Activated CD8-positive, alpha-beta T cell treated with anti-CD3 and anti-CD28 coated beads, Interleukin-2, amount 10 ng/mL, durations not matched to agents 7 days and 5 days (primary cell): ENCODE results near the gene ZIM2. TPM values are rescaled to one million over a fixed set of nuclear protein-coding genes. Genes with fewer than 3 reads are reported as not detected.

Source experiments
- ATAC-seq: fragments of 150-1000 bp; cut with Tn5 transposase; one replicate; pipeline ENCODE4 v1.10.0; 2021; ENCODE audit warnings: moderate library complexity
- CTCF ChIA-PET: fragments of 350-600 bp; sonication (Branson Sonifier 250); formaldehyde crosslinking; loops from one replicate; lab custom pipeline; 2021; ENCODE audit warnings: antibody characterized with exemption; lab: Charles Lee
- POLR2A ChIA-PET: fragments of 350-600 bp; sonication (Branson Sonifier 250); formaldehyde crosslinking; loops from one replicate; lab custom pipeline; 2021; ENCODE audit warnings: antibody characterized with exemption; lab: Charles Lee
- DNase-seq: peaks from one replicate; pipeline ENCODE4 v3.0.0-alpha.2; 2020
- H3K27ac Mint-ChIP-seq: one replicate; pipeline ENCODE4 v1.8.0; 2021; ENCODE audit warnings: mild to moderate bottlenecking, mixed read lengths
- H3K27me3 Mint-ChIP-seq: one replicate; pipeline ENCODE4 v1.8.0; 2021; ENCODE audit warnings: low read depth, mixed read lengths
- H3K36me3 Mint-ChIP-seq: one replicate; pipeline ENCODE4 v1.8.0; 2021; ENCODE audit warnings: low read depth, mixed read lengths
- H3K4me1 Mint-ChIP-seq: one replicate; pipeline ENCODE4 v1.8.0; 2021; ENCODE audit warnings: low read depth, mixed read lengths
- H3K4me3 Mint-ChIP-seq: one replicate; pipeline ENCODE4 v1.8.0; 2021; ENCODE audit warnings: mild to moderate bottlenecking, mixed read lengths
- H3K9me3 Mint-ChIP-seq: one replicate; pipeline ENCODE4 v1.8.0; 2022; ENCODE audit warnings: mixed read lengths; ENCODE audit not compliant: insufficient read depth
- total RNA-seq, 2 experiments: library from RNA; stranded (reverse); gene quantifications; one replicate each; pipeline ENCODE4 v1.2.3, GENCODE V29; 2021

Gene ZIM2
- total RNA-seq, 2 experiments from 2014 or later = not detected

- ATAC-seq = no peak
- peaks cover 37% of the 10 kb centered on the region for H3K9me3 Mint-ChIP-seq
- peaks cover 9% of the 10 kb centered on the region for H3K4me1 Mint-ChIP-seq
- peaks cover 8% of the 10 kb centered on the region for H3K36me3 Mint-ChIP-seq
- ChIA-PET CTCF (interaction anchor here (1.2 kb wide), 1 partner anchor 456 kb away, joined by 3 read pairs; no protein-coding TSS in a partner anchor), POLR2A (no interaction called here)
- peak; percentile 38 for DNase-seq
- peak overlapping the region; percentile 56 for H3K4me3 Mint-ChIP-seq
- H3K27ac Mint-ChIP-seq = peak overlapping the region; percentile 35
- no peaks in the 10 kb centered on the region for H3K27me3 Mint-ChIP-seq
Observed at GRCh38 chr19:56765137-56765536, 75.4 kb downstream of the ZIM2 start.

DNA sequence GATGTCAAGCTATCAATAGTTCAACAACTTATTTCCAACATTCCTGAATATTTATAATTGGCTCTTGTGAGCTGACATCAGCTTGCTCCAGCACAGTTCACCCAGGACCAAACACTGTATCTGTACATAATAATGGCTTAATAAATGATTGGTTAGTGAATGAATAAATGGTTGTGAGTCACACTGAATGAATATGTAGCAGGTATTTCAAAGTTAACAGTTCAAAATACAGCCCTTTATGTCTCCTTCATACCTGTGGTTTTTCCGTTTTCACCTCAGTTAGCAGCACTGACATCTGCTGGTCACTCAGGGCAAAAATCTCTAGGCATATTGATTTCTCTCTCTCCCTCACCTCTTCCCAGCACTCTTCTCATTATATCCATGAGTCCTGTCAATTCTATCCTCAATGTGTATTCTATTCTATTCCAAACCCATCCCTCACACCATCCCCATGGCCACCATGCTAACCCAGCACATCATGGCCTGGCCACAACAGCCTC, 76.3 kb downstream of the ZIM2 start:
- H3K4me3 Mint-ChIP-seq = no peak overlapping the region
- H3K27ac Mint-ChIP-seq = no peak overlapping the region
- POLR2A ChIA-PET = no interaction called here
- H3K4me1 Mint-ChIP-seq = peaks cover 9% of the 10 kb centered on the region
- H3K36me3 Mint-ChIP-seq = peaks cover 8% of the 10 kb centered on the region
- DNase-seq (no peak), ATAC-seq (no peak)
- no peaks in the 10 kb centered on the region for H3K27me3 Mint-ChIP-seq
- H3K9me3 Mint-ChIP-seq = peaks cover 37% of the 10 kb centered on the region
- CTCF ChIA-PET = no interaction called here

DNA sequence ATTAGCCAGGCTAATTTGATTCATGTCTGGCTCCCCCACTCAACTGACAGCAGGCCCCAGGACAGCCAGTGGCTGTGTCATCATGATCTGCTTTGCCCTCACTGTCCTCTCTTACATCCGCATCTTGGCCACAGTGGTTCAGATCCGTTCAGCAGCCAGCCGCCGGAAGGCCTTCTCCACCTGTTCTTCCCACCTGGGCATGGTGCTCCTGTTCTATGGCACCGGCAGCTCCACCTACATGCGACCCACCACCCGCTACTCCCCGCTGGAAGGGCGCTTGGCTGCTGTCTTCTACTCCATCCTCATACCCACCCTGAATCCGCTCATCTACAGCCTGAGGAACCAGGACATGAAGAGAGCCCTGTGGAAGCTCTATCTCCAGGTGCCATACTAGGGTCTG, 79.7 kb downstream of the ZIM2 start:
- Mint-ChIP-seq H3K27me3 (no peaks in the 10 kb centered on the region), H3K36me3 (peaks cover 8% of the 10 kb centered on the region), H3K4me3 (no peak overlapping the region), H3K9me3 (peaks cover 48% of the 10 kb centered on the region), H3K4me1 (peaks cover 9% of the 10 kb centered on the region), H3K27ac (no peak overlapping the region)
- POLR2A ChIA-PET = no interaction called here
- ATAC-seq (no peak), DNase-seq (no peak)
- CTCF ChIA-PET = no interaction called here

- ATAC-seq = no peak
- Mint-ChIP-seq H3K4me3 (no peak overlapping the region), H3K27ac (no peak overlapping the region), H3K4me1 (no peaks in the 10 kb centered on the region), H3K9me3 (peaks cover 35% of the 10 kb centered on the region), H3K36me3 (no peaks in the 10 kb centered on the region), H3K27me3 (no peaks in the 10 kb centered on the region)
- ChIA-PET CTCF (no interaction called here), POLR2A (no interaction called here)
- DNase-seq = no peak
Observed at GRCh38 chr19:56759531-56759930, 81.0 kb downstream of the ZIM2 start.

- H3K27me3 Mint-ChIP-seq = no peaks in the 10 kb centered on the region
- no peak for DNase-seq
- ChIA-PET CTCF (no interaction called here), POLR2A (no interaction called here)
- peaks cover 19% of the 10 kb centered on the region for H3K9me3 Mint-ChIP-seq
- H3K27ac Mint-ChIP-seq = no peak overlapping the region
- no peaks in the 10 kb centered on the region for H3K36me3 Mint-ChIP-seq
- no peaks in the 10 kb centered on the region for H3K4me1 Mint-ChIP-seq
- no peak for ATAC-seq
- H3K4me3 Mint-ChIP-seq = no peak overlapping the region
Observed at GRCh38 chr19:56751078-56751489, 89.4 kb downstream of the ZIM2 start.

- no peaks in the 10 kb centered on the region for H3K36me3 Mint-ChIP-seq
- no peaks in the 10 kb centered on the region for H3K4me1 Mint-ChIP-seq
- no peaks in the 10 kb centered on the region for H3K27me3 Mint-ChIP-seq
- DNase-seq (no peak), ATAC-seq (no peak)
- POLR2A ChIA-PET = no interaction called here
- no peak overlapping the region for H3K27ac Mint-ChIP-seq
- H3K4me3 Mint-ChIP-seq = no peak overlapping the region
- CTCF ChIA-PET = no interaction called here
- peaks cover 24% of the 10 kb centered on the region for H3K9me3 Mint-ChIP-seq
Observed at GRCh38 chr19:56750658-56751057, 89.9 kb downstream of the ZIM2 start.

GRCh38 chr19:56748378-56748777, 92.1 kb downstream of the ZIM2 start:
- ATAC-seq (no peak), DNase-seq (no peak)
- no peaks in the 10 kb centered on the region for H3K4me1 Mint-ChIP-seq
- ChIA-PET CTCF (no interaction called here), POLR2A (no interaction called here)
- peaks cover 28% of the 10 kb centered on the region for H3K9me3 Mint-ChIP-seq
- no peaks in the 10 kb centered on the region for H3K36me3 Mint-ChIP-seq
- no peaks in the 10 kb centered on the region for H3K27me3 Mint-ChIP-seq
- no peak overlapping the region for H3K27ac Mint-ChIP-seq
- no peak overlapping the region for H3K4me3 Mint-ChIP-seq

DNA sequence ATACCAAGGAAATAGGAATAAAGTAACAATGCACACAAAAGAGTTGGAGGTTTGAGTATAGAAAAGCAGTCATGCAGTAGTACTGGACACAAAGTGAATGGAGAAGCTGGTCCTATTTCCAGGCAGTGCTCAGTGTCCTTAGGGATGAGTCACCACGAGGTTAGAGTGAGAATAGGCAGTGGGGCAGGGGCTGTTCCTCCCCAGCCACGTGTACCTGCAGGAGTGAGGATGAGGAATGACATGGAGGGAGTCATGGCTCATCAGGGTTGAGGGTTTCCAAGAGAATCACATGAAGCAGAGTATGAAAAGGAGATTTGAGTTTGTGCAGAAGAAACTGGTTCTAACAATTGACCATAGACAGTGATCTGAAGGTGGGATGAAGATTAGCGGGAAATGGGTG, 94.2 kb downstream of the ZIM2 start:
- no peaks in the 10 kb centered on the region for H3K27me3 Mint-ChIP-seq
- no peak overlapping the region for H3K4me3 Mint-ChIP-seq
- DNase-seq (no peak), ATAC-seq (no peak)
- ChIA-PET CTCF (no interaction called here), POLR2A (no interaction called here)
- H3K27ac Mint-ChIP-seq = no peak overlapping the region
- H3K4me1 Mint-ChIP-seq = no peaks in the 10 kb centered on the region
- peaks cover 24% of the 10 kb centered on the region for H3K9me3 Mint-ChIP-seq
- H3K36me3 Mint-ChIP-seq = no peaks in the 10 kb centered on the region

- ATAC-seq (no peak), DNase-seq (no peak)
- peaks cover 26% of the 10 kb centered on the region for H3K9me3 Mint-ChIP-seq
- H3K36me3 Mint-ChIP-seq = no peaks in the 10 kb centered on the region
- no peaks in the 10 kb centered on the region for H3K4me1 Mint-ChIP-seq
- POLR2A ChIA-PET = no interaction called here
- H3K27ac Mint-ChIP-seq = no peak overlapping the region
- CTCF ChIA-PET = no interaction called here
- no peak overlapping the region for H3K4me3 Mint-ChIP-seq
- H3K27me3 Mint-ChIP-seq = no peaks in the 10 kb centered on the region
Observed at GRCh38 chr19:56740501-56740900, 100.0 kb downstream of the ZIM2 start.

DNA sequence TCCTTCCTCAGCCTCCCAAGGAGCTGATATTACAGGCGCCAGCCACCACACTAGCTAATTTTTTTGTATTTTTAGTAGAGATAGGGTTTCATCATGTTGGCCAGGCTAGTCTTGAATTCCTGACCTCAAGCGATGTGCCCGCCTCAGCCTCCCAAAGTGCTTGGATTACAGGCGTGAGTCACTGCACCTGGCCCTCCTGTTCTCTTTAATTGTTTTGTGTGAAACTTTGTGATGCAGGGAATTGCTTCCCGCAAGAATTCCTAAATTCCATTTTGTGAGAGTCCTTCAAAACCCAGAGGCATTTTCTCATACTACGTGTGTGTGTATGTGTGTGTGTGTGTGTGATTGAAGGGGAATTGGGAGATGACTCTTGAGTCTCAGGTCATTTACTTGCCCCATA, 104.0 kb downstream of the ZIM2 start:
- no peak for DNase-seq
- Mint-ChIP-seq H3K27ac (no peak overlapping the region), H3K4me1 (no peaks in the 10 kb centered on the region), H3K27me3 (no peaks in the 10 kb centered on the region), H3K4me3 (no peak overlapping the region), H3K9me3 (peaks cover 51% of the 10 kb centered on the region), H3K36me3 (no peaks in the 10 kb centered on the region)
- no peak for ATAC-seq
- POLR2A ChIA-PET = no interaction called here
- CTCF ChIA-PET = no interaction called here

DNA sequence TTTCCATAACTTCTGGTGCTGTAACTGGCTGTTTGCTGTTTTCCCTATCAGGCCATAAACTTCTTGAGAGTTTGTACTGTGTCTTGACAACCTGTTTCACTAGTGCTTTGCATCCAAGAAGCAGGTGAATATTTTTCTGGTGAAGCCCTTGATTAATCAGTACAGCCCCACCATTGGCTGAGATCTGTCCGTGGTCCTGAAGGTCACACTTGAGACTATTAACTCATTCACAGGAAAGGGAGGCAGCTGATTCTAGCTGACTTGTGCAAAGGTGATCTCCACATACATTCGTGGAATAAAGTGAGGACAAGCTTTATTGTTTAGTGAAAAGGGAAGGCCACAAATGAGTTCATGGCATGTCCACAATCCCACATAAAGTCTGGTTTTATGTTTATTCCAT, 107.5 kb downstream of the ZIM2 start:
- Mint-ChIP-seq H3K9me3 (peaks cover 51% of the 10 kb centered on the region), H3K36me3 (peaks cover 2% of the 10 kb centered on the region), H3K4me1 (no peaks in the 10 kb centered on the region), H3K27ac (no peak overlapping the region), H3K4me3 (no peak overlapping the region), H3K27me3 (no peaks in the 10 kb centered on the region)
- ChIA-PET CTCF (no interaction called here), POLR2A (no interaction called here)
- DNase-seq (no peak), ATAC-seq (no peak)

GRCh38 chr19:56727677-56728076, 112.8 kb downstream of the ZIM2 start:
- ChIA-PET CTCF (no interaction called here), POLR2A (no interaction called here)
- H3K36me3 Mint-ChIP-seq = peaks cover 2% of the 10 kb centered on the region
- no peaks in the 10 kb centered on the region for H3K27me3 Mint-ChIP-seq
- H3K27ac Mint-ChIP-seq = no peak overlapping the region
- no peak for ATAC-seq
- H3K4me1 Mint-ChIP-seq = no peaks in the 10 kb centered on the region
- peaks cover 39% of the 10 kb centered on the region for H3K9me3 Mint-ChIP-seq
- no peak for DNase-seq
- H3K4me3 Mint-ChIP-seq = no peak overlapping the region

GRCh38 chr19:56725829-56726424, 114.6 kb downstream of the ZIM2 start:
- H3K4me1 Mint-ChIP-seq = no peaks in the 10 kb centered on the region
- peaks cover 2% of the 10 kb centered on the region for H3K36me3 Mint-ChIP-seq
- H3K9me3 Mint-ChIP-seq = peaks cover 28% of the 10 kb centered on the region
- no peaks in the 10 kb centered on the region for H3K27me3 Mint-ChIP-seq
- ChIA-PET POLR2A (no interaction called here), CTCF (no interaction called here)
- no peak for DNase-seq
- H3K27ac Mint-ChIP-seq = no peak overlapping the region
- H3K4me3 Mint-ChIP-seq = no peak overlapping the region
- ATAC-seq = no peak
